ENCODE measurements around the gene DDIT4. TPM values are rescaled to one million over a fixed set of nuclear protein-coding genes. Genes with fewer than 3 reads are reported as not detected.

DDIT4 gene
- total and polyA plus RNA-seq, 9 of the 15 experiments (the other 6 are each of a cell fraction or from before 2014, with no cell fraction given) = 8.2 to 675 (median 159) TPM

DNA sequence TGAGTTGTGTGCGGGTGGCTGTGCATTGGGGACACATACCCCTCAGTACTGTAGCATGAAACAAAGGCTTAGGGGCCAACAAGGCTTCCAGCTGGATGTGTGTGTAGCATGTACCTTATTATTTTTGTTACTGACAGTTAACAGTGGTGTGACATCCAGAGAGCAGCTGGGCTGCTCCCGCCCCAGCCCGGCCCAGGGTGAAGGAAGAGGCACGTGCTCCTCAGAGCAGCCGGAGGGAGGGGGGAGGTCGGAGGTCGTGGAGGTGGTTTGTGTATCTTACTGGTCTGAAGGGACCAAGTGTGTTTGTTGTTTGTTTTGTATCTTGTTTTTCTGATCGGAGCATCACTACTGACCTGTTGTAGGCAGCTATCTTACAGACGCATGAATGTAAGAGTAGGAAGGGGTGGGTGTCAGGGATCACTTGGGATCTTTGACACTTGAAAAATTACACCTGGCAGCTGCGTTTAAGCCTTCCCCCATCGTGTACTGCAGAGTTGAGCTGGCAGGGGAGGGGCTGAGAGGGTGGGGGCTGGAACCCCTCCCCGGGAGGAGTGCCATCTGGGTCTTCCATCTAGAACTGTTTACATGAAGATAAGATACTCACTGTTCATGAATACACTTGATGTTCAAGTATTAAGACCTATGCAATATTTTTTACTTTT lies 1.8 kb downstream of the DDIT4 start (continued):
- TF ChIP-seq JUN (IDR thresholded peaks at IDR 0.05; ENCODE audit: borderline replicate concordance, low read depth, low read length) = no peak
- TF ChIP-seq JUN (CRISPR knock-in tag; IDR thresholded peaks at IDR 0.05; ENCODE audit: borderline replicate concordance) = no peak
- TF ChIP-seq, protein P1, sequence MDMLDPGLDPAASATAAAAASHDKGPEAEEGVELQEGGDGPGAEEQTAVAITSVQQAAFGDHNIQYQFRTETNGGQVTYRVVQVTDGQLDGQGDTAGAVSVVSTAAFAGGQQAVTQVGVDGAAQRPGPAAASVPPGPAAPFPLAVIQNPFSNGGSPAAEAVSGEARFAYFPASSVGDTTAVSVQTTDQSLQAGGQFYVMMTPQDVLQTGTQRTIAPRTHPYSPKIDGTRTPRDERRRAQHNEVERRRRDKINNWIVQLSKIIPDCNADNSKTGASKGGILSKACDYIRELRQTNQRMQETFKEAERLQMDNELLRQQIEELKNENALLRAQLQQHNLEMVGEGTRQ (CRISPR knock-in tag; IDR thresholded peaks at IDR 0.05) = peak; percentile 74
- TF ChIP-seq HDAC1 (IDR thresholded peaks at IDR 0.05) = peak in 1 of 2 experiments; percentile 91; a peak in 2 of 4 replicates
- no peak for TF ChIP-seq RUNX1 (IDR thresholded peaks at IDR 0.05; ENCODE audit: low read depth)
- no peak for TF ChIP-seq CAMTA2 (CRISPR knock-in tag; conservative IDR thresholded peaks at IDR 0.05)
- TF ChIP-seq NFXL1 (CRISPR knock-in tag; IDR thresholded peaks at IDR 0.05) = peak; percentile 69; the same call in 1 of the 2 replicates
- no peak for TF ChIP-seq HCFC1 (IDR thresholded peaks at IDR 0.05; ENCODE audit: low read depth, low read length)
- TF ChIP-seq SAP30 (IDR thresholded peaks at IDR 0.05; ENCODE audit: borderline replicate concordance, insufficient read depth, low read depth, low read length, poor library complexity, severe bottlenecking) = peak; percentile 36
- 0 out of 2 replicates have a peak, but pooled peaks have one; percentile 21 for TF ChIP-seq MAFK (IDR thresholded peaks at IDR 0.05; ENCODE audit: low read length)
- no peak for TF ChIP-seq MAFG (tag; conservative IDR thresholded peaks at IDR 0.05)
- TF ChIP-seq, protein P2, sequence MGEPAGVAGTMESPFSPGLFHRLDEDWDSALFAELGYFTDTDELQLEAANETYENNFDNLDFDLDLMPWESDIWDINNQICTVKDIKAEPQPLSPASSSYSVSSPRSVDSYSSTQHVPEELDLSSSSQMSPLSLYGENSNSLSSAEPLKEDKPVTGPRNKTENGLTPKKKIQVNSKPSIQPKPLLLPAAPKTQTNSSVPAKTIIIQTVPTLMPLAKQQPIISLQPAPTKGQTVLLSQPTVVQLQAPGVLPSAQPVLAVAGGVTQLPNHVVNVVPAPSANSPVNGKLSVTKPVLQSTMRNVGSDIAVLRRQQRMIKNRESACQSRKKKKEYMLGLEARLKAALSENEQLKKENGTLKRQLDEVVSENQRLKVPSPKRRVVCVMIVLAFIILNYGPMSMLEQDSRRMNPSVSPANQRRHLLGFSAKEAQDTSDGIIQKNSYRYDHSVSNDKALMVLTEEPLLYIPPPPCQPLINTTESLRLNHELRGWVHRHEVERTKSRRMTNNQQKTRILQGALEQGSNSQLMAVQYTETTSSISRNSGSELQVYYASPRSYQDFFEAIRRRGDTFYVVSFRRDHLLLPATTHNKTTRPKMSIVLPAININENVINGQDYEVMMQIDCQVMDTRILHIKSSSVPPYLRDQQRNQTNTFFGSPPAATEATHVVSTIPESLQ (CRISPR knock-in tag; IDR thresholded peaks at IDR 0.05) = peak; percentile 35; the same call in 1 of the 2 replicates
- TF ChIP-seq ZFP1 (CRISPR knock-in tag; IDR thresholded peaks at IDR 0.05) = peak; percentile 45
- TF ChIP-seq IRF2 (CRISPR knock-in tag; IDR thresholded peaks at IDR 0.05) = no peak
